Right ventricle myocardium inferior (tissue), 1 donor: Measurements from ENCODE around the gene RELCH. TPM values are rescaled to one million over a fixed set of nuclear protein-coding genes. Genes with fewer than 3 reads are reported as not detected.

ENCODE experiments used
- ATAC-seq: fragments of 200-7000 bp; cut with Tn5 transposase; one replicate; pipeline ENCODE4 v1.9.1; 2020; ENCODE audit warnings: mild to moderate bottlenecking, moderate library complexity
- DNase-seq: peaks from one replicate; pipeline ENCODE4 v3.0.0; 2021; ENCODE audit errors: missing footprints
- intact Hi-C: fragments of 100-400 bp; cut with DNase I; formaldehyde crosslinking; loops from one replicate; pipeline ENCODE4 v1.11.0; 2022
- total RNA-seq: library from RNA; stranded (reverse); fragmentation: NEBNext Ultra II Directional; extraction: Animal tissue kit (Norgen Biotek cat#: 25700); gene quantifications from one replicate; pipeline ENCODE4 v1.2.1, GENCODE V29; 2021
- donor health status: DM: no; HTN: yes; CAD: no; lungs with severe emphysema.

The RELCH gene
- total RNA-seq, 1 donor from 2014 or later = 11.1 TPM

- ATAC-seq = no peak
- intact Hi-C loops = no loop called here
- DNase-seq = no peak
Observed at GRCh38 chr18:62294073-62294472, 107.0 kb downstream of the RELCH start.

- intact Hi-C loops = no loop called here
- no peak for ATAC-seq
- no peak for DNase-seq
Observed at GRCh38 chr18:62300359-62300963, 113.4 kb downstream of the RELCH start.

GRCh38 chr18:62301322-62301721 is 114.3 kb downstream of the RELCH start:
- no peak for ATAC-seq
- intact Hi-C loops = no loop called here

GRCh38 chr18:62312851-62313250 is 125.8 kb downstream of the RELCH start:
- DNase-seq (no peak), ATAC-seq (no peak)
- intact Hi-C loops = no loop called here

More at GRCh38 chr18:62301322-62301721, 114.3 kb downstream of the RELCH start:
- DNase-seq = no peak

- no peak for DNase-seq
- ATAC-seq = no peak
- intact Hi-C loops = no loop called here
Observed at GRCh38 chr18:62318228-62319180, 131.4 kb downstream of the RELCH start.

- intact Hi-C loops = no loop called here
- DNase-seq = no peak
- ATAC-seq = no peak
Observed at GRCh38 chr18:62321201-62321600, 134.1 kb downstream of the RELCH start.

GRCh38 chr18:62323483-62324180 is 136.6 kb downstream of the RELCH start:
- ATAC-seq = no peak
- intact Hi-C loops = no loop called here
- no peak for DNase-seq

GRCh38 chr18:62324181-62324828 is 137.2 kb downstream of the RELCH start:
- no peak for DNase-seq
- intact Hi-C loops = no loop called here
- no peak for ATAC-seq

- intact Hi-C loops = loop anchor here (5.0 kb wide), 2 partner anchors 43 to 197 kb away; partner anchors contain the start of gene ZCCHC2
- no peak for DNase-seq
- ATAC-seq = peak; percentile 57
Observed at GRCh38 chr18:62324917-62325805, 138.1 kb downstream of the RELCH start, which contains the start of gene TNFRSF11A. Gene TNFRSF11A, plus strand, starts transcription at chr18:62325310. Its CDS starts 43 bp downstream, at chr18:62325353.

GRCh38 chr18:62325806-62326645 is 139.0 kb downstream of the RELCH start:
- DNase-seq (no peak), ATAC-seq (no peak)
- intact Hi-C loops = loop anchor here (5.0 kb wide), 2 partner anchors 44 to 196 kb away; partner anchors contain the start of gene ZCCHC2

- intact Hi-C loops = loop anchor here (5.0 kb wide), 2 partner anchors 44 to 196 kb away; partner anchors contain the start of gene ZCCHC2
- DNase-seq (no peak), ATAC-seq (no peak)
Observed at GRCh38 chr18:62326646-62327348, 139.7 kb downstream of the RELCH start.

GRCh38 chr18:62327977-62328376 is 140.9 kb downstream of the RELCH start:
- intact Hi-C loops = loop anchor here (5.0 kb wide), 2 partner anchors 46 to 194 kb away; partner anchors contain the start of gene ZCCHC2
- DNase-seq (no peak), ATAC-seq (no peak)

- DNase-seq (no peak), ATAC-seq (no peak)
- intact Hi-C loops = loop anchor here (5.0 kb wide), 2 partner anchors 47 to 193 kb away; partner anchors contain the start of gene ZCCHC2
Observed at GRCh38 chr18:62328586-62329525, 141.8 kb downstream of the RELCH start.

- ATAC-seq (peak; percentile 89), DNase-seq (peak; percentile 73)
- intact Hi-C loops = loop anchor here (5.0 kb wide), 2 partner anchors 48 to 192 kb away; partner anchors contain the start of gene ZCCHC2
Observed at GRCh38 chr18:62329691-62330454, 142.8 kb downstream of the RELCH start.
